B cell (primary cell): Measurements from ENCODE around the gene RIPOR2.

Experiments used
- EZH2 ChIP-seq: IDR thresholded peaks from 2 replicates; pipeline ENCODE4 v1.6.1; 2012; ENCODE audit warnings: borderline replicate concordance, low read depth, mild to moderate bottlenecking, moderate library complexity, low read length; ENCODE audit not compliant: insufficient read depth, poor library complexity, severe bottlenecking
- TF ChIP-seq, protein P1 (sequence below): fragments of 200-600 bp; IDR thresholded peaks from one replicate; pipeline ENCODE4 v1.8.0; 2022; ENCODE audit warnings: antibody characterized with exemption, mild to moderate bottlenecking

DNA sequence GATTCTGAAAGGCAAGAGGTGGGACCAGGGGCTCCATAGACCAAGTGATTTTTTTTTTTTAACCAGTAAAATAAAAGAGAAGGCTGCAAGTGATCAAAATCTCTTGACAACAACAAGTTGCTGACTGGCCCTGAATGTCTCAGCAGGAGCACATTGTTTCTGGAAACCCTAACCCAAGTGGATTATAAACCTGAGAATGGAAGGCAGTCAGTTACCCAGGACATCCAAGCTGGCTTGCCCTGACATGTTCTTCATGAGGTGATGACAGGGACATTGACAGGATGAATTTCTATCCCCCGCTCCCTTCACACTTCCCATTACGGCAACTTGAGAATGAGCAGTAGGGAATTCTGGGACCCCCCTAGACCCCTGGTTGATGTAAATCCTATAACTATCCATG lies 49.6 kb upstream of the RIPOR2 start:
- TF ChIP-seq, protein P1, sequence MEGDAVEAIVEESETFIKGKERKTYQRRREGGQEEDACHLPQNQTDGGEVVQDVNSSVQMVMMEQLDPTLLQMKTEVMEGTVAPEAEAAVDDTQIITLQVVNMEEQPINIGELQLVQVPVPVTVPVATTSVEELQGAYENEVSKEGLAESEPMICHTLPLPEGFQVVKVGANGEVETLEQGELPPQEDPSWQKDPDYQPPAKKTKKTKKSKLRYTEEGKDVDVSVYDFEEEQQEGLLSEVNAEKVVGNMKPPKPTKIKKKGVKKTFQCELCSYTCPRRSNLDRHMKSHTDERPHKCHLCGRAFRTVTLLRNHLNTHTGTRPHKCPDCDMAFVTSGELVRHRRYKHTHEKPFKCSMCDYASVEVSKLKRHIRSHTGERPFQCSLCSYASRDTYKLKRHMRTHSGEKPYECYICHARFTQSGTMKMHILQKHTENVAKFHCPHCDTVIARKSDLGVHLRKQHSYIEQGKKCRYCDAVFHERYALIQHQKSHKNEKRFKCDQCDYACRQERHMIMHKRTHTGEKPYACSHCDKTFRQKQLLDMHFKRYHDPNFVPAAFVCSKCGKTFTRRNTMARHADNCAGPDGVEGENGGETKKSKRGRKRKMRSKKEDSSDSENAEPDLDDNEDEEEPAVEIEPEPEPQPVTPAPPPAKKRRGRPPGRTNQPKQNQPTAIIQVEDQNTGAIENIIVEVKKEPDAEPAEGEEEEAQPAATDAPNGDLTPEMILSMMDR = no peak
- TF ChIP-seq EZH2 = no peak
